KMS-11 (cell line): Measurements from ENCODE around the gene FAM118A.
"Not testable (repeated sequence)": the region's sequence is repeated elsewhere in the genome, so short reads cannot be mapped to it uniquely, and the experiment has no call there.

Source experiments
- H2AFZ ChIP-seq: fragments of 200-600 bp; sonication (generic); 2 replicates; pipeline ENCODE4 v1.6.1; 2016; ENCODE audit warnings: antibody characterized with exemption, mixed run types, low read depth
- H3K27ac ChIP-seq: fragments of 200-600 bp; sonication (generic); 2 replicates; pipeline ENCODE4 v1.6.1; 2016; ENCODE audit warnings: mild to moderate bottlenecking, mixed run types
- H3K27me3 ChIP-seq: fragments of 200-600 bp; sonication (generic); 2 replicates; pipeline ENCODE4 v1.6.1; 2017; ENCODE audit warnings: mild to moderate bottlenecking, low read depth, mixed run types, moderate library complexity; ENCODE audit not compliant: insufficient read depth
- H3K36me3 ChIP-seq: fragments of 200-600 bp; sonication (generic); 2 replicates; pipeline ENCODE4 v1.6.1; 2017; ENCODE audit warnings: mild to moderate bottlenecking, mixed run types; ENCODE audit not compliant: insufficient read depth
- H3K4me1 ChIP-seq: fragments of 200-600 bp; sonication (generic); 2 replicates; pipeline ENCODE4 v1.6.1; 2016; ENCODE audit warnings: mild to moderate bottlenecking, low read depth, mixed run types; ENCODE audit not compliant: poor library complexity, severe bottlenecking
- H3K4me2 ChIP-seq: fragments of 200-600 bp; sonication (generic); 2 replicates; pipeline ENCODE4 v1.7.0; 2016; ENCODE audit warnings: mild to moderate bottlenecking, mixed run types
- H3K4me3 ChIP-seq: fragments of 200-600 bp; sonication (generic); IDR thresholded peaks from 2 replicates; pipeline ENCODE4 v1.6.1; 2017; ENCODE audit warnings: low read depth, low read length, mixed read lengths; ENCODE audit not compliant: insufficient read depth
- H3K79me2 ChIP-seq: fragments of 200-600 bp; sonication (generic); 2 replicates; pipeline ENCODE4 v1.6.1; 2016; ENCODE audit warnings: low read depth, mixed run types; ENCODE audit not compliant: insufficient read depth
- H3K9ac ChIP-seq: fragments of 200-600 bp; sonication (generic); 2 replicates; pipeline ENCODE4 v1.6.1; 2016; ENCODE audit warnings: mild to moderate bottlenecking, mixed run types
- H4K20me1 ChIP-seq: fragments of 200-600 bp; sonication (generic); 2 replicates; pipeline ENCODE4 v1.6.1; 2016; ENCODE audit warnings: mild to moderate bottlenecking, mixed run types; ENCODE audit not compliant: insufficient read depth
- TF ChIP-seq, protein P1 (sequence below): fragments of 200-600 bp; sonication (generic); conservative IDR thresholded peaks from 2 replicates; pipeline ENCODE4 v1.6.1; 2017; ENCODE audit warnings: low read depth, mild to moderate bottlenecking, antibody characterized with exemption, low read length, moderate library complexity, mixed read lengths

FAM118A gene

DNA sequence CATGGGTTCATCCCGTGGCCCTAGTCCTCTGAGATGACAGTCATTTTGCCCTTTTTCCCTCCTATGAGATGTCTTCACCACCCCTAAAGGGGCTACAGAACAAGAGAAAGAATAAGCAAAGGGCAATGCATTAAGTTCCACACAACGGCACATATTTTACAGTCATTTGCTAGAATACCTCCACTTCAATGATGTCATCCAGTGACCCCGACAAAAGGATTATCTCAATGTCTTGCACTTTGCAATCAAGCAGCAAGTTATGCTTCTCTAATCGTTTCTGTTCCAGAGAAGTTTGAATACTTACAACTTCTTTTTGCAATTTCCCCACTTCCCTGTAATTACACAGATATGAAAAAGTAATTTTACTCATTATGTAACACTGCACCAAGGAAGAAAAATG, 49.9 kb downstream of the FAM118A start:
- no peaks in the 10 kb centered on the region for H3K27me3 ChIP-seq
- no peak overlapping the region for H3K4me3 ChIP-seq
- no peaks in the 10 kb centered on the region for H3K79me2 ChIP-seq
- no peak overlapping the region for H3K27ac ChIP-seq
- TF ChIP-seq, protein P1, sequence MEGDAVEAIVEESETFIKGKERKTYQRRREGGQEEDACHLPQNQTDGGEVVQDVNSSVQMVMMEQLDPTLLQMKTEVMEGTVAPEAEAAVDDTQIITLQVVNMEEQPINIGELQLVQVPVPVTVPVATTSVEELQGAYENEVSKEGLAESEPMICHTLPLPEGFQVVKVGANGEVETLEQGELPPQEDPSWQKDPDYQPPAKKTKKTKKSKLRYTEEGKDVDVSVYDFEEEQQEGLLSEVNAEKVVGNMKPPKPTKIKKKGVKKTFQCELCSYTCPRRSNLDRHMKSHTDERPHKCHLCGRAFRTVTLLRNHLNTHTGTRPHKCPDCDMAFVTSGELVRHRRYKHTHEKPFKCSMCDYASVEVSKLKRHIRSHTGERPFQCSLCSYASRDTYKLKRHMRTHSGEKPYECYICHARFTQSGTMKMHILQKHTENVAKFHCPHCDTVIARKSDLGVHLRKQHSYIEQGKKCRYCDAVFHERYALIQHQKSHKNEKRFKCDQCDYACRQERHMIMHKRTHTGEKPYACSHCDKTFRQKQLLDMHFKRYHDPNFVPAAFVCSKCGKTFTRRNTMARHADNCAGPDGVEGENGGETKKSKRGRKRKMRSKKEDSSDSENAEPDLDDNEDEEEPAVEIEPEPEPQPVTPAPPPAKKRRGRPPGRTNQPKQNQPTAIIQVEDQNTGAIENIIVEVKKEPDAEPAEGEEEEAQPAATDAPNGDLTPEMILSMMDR, result no peak
- no peaks in the 10 kb centered on the region for H3K36me3 ChIP-seq
- H2AFZ ChIP-seq, result no peak overlapping the region
- H3K9ac ChIP-seq, result no peak overlapping the region
- no peaks in the 10 kb centered on the region for H4K20me1 ChIP-seq
- peaks cover 7% of the 10 kb centered on the region for H3K4me1 ChIP-seq
- H3K4me2 ChIP-seq, result no peak overlapping the region

DNA sequence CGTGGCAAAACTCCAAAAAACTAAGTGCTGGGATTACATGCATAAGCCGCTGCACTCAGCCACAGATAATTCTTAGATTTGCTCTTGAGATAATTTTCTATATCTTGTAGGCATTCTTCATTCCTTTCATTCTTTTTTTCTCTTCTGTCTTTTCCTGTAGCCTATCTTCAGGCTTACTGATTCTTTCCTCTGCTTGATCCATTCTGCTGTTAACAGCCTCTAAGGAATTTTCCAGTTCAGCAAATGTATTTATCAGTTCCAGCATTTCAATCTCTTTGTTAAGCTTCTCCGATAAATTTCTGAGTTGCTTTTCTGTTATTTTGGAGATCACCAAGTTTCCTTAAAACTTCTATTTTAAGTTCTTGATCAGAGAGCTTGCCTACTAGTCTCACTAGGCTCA, 57.0 kb downstream of the FAM118A start:
- no peak overlapping the region for H3K4me2 ChIP-seq
- TF ChIP-seq, protein P1, result no peak
- no peak overlapping the region for H3K9ac ChIP-seq
- no peak overlapping the region for H3K4me3 ChIP-seq
- H3K36me3 ChIP-seq, result no peaks in the 10 kb centered on the region
- H3K27ac ChIP-seq, result no peak overlapping the region
- H4K20me1 ChIP-seq, result no peaks in the 10 kb centered on the region
- H3K4me1 ChIP-seq, result no peaks in the 10 kb centered on the region
- H2AFZ ChIP-seq, result no peak overlapping the region
- no peaks in the 10 kb centered on the region for H3K79me2 ChIP-seq
- no peaks in the 10 kb centered on the region for H3K27me3 ChIP-seq

DNA sequence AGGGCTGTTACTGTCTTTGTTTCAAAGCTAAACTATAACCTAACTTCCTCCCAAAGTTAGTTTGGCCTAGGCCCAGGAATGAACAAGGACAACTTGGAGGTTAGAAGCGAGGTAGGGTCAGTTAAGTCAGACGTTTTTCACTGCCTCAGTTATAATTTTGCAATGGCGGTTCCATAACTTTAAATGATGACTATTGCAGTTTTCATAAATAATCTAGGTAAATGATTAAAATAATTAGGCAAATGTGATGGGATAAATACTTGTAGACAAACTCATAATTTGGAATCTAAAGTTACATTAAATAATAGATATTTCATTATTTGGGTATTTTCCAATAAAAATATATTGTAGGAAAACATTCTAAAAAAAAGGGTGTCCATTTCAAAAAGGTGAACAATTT, 63.9 kb downstream of the FAM118A start:
- not testable (repeated sequence) for H3K4me3 ChIP-seq, H2AFZ ChIP-seq, H3K27me3 ChIP-seq, H3K4me2 ChIP-seq, H3K27ac ChIP-seq, H3K36me3 ChIP-seq, H3K4me1 ChIP-seq, H4K20me1 ChIP-seq, H3K9ac ChIP-seq, H3K79me2 ChIP-seq

DNA sequence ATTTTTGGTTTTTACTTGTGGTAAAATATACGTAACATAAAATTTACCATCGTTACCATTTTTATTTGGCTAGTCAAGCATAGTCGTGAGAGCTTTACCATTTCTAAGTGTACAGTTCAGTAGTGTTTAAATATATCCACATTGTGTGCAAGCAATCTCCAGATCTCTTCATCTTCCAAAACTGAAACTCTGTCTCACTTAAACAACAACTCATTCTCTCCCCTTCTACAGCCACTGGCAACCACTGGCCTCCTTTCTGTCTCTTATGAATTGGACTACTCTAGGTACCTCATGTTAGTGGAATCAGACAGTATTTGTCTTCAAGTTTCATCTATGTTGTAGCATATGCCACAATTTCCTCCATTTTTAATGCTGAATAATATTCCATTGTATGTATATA, 66.3 kb downstream of the FAM118A start:
- no peaks in the 10 kb centered on the region for H3K27me3 ChIP-seq
- H3K9ac ChIP-seq, result no peak overlapping the region
- no peak overlapping the region for H2AFZ ChIP-seq
- H3K27ac ChIP-seq, result no peak overlapping the region
- no peaks in the 10 kb centered on the region for H3K79me2 ChIP-seq
- no peaks in the 10 kb centered on the region for H3K36me3 ChIP-seq
- H4K20me1 ChIP-seq, result no peaks in the 10 kb centered on the region
- H3K4me1 ChIP-seq, result no peaks in the 10 kb centered on the region
- TF ChIP-seq, protein P1, result no peak
- no peak overlapping the region for H3K4me3 ChIP-seq
- no peak overlapping the region for H3K4me2 ChIP-seq

DNA sequence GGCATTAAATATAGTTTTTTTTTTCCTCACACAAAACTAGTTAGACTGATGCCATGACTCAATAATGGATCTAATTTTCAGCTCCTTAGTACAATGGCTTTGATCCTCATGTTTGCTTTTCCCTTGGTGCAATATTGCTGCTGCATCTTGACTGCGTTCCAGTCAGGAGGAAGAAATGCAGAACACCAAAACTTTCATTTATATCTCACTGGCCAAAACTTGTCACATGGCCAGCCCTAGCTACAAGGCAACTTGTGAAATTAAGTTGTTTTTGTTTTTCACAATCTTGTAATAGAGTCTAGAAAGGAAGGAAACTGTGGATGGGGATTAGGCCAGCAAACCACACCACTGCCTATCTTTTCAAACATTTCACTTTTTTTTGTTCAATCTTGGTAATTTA, 67.0 kb downstream of the FAM118A start:
- no peak overlapping the region for H2AFZ ChIP-seq
- no peaks in the 10 kb centered on the region for H3K36me3 ChIP-seq
- H3K79me2 ChIP-seq, result no peaks in the 10 kb centered on the region
- H4K20me1 ChIP-seq, result no peaks in the 10 kb centered on the region
- no peak overlapping the region for H3K4me2 ChIP-seq
- H3K27ac ChIP-seq, result no peak overlapping the region
- no peak overlapping the region for H3K4me3 ChIP-seq
- H3K4me1 ChIP-seq, result no peaks in the 10 kb centered on the region
- no peaks in the 10 kb centered on the region for H3K27me3 ChIP-seq
- TF ChIP-seq, protein P1, result no peak
- H3K9ac ChIP-seq, result no peak overlapping the region
